MCF 10A (cell line): Measurements from ENCODE around the gene SUPV3L1. TPM values are rescaled to one million over a fixed set of nuclear protein-coding genes. Genes with fewer than 3 reads are reported as not detected.

Experiments used
- BruUV-seq: library from RNA; stranded (reverse); fragments of 400-500 nt; replicated peaks from 2 replicates; lab custom pipeline; 2021; lab: Mats Ljungman, UMichigan
- CTCF ChIA-PET: fragments of 300-600 bp; sonication (Branson Sonifier 250); formaldehyde crosslinking; extraction: SDS; loops from one replicate; lab custom pipeline; 2021; ENCODE audit warnings: antibody characterized with exemption, inconsistent platforms; lab: Yijun Ruan, JAX
- POLR2A ChIA-PET: fragments of 300-600, 350-650 bp; sonication (Branson Sonifier 250); formaldehyde crosslinking; extraction: SDS; loops from one replicate; lab custom pipeline; 2020; ENCODE audit warnings: antibody characterized with exemption, inconsistent platforms; lab: Yijun Ruan, JAX
- DNase-seq: peaks from one replicate; pipeline ENCODE4 v3.0.0-alpha.2; 2018; ENCODE audit not compliant: unreplicated experiment
- H3K27ac Mint-ChIP-seq: one replicate; pipeline ENCODE4 v1.8.0; 2022; ENCODE audit warnings: mild to moderate bottlenecking, low read depth, mixed read lengths; ENCODE audit not compliant: unreplicated experiment
- H3K27me3 Mint-ChIP-seq: one replicate; pipeline ENCODE4 v1.8.0; 2022; ENCODE audit warnings: mixed read lengths; ENCODE audit not compliant: insufficient read depth, unreplicated experiment
- H3K36me3 Mint-ChIP-seq: one replicate; pipeline ENCODE4 v1.8.0; 2022; ENCODE audit warnings: mild to moderate bottlenecking, moderate library complexity, mixed read lengths; ENCODE audit not compliant: insufficient read depth, unreplicated experiment
- H3K4me1 Mint-ChIP-seq: one replicate; pipeline ENCODE4 v1.8.0; 2022; ENCODE audit warnings: mixed read lengths; ENCODE audit not compliant: insufficient read depth, unreplicated experiment
- H3K4me3 Mint-ChIP-seq: one replicate; pipeline ENCODE4 v1.8.0; 2022; ENCODE audit warnings: mild to moderate bottlenecking, moderate library complexity, mixed read lengths; ENCODE audit not compliant: unreplicated experiment
- H3K9me3 Mint-ChIP-seq: one replicate; pipeline ENCODE4 v1.8.0; 2022; ENCODE audit warnings: mixed read lengths; ENCODE audit not compliant: unreplicated experiment
- CTCF ChIP-seq: fragments of 200-600 bp; IDR thresholded peaks from one replicate; pipeline ENCODE4 v1.8.0; 2022; ENCODE audit warnings: antibody characterized with exemption, mild to moderate bottlenecking; ENCODE audit not compliant: unreplicated experiment
- intact Hi-C: fragments of 100-400 bp; cut with micrococcal nuclease; formaldehyde crosslinking; loops from 2 replicates; pipeline ENCODE4 v1.14.1; 2022
- total RNA-seq: library from RNA; stranded (reverse); gene quantifications from 2 replicates; pipeline ENCODE4 v1.2.3, GENCODE V29; 2022

SUPV3L1 gene
- total RNA-seq, 1 experiment from 2014 or later = 73.6 TPM

- intact Hi-C loops = no loop called here
- ChIA-PET POLR2A (interaction anchor here (0.7 kb wide), 2 partner anchors 15 to 212 kb away, joined by 3 read pairs; no protein-coding TSS in a partner anchor), CTCF (interaction anchor here (0.6 kb wide), 2 partner anchors 23 to 296 kb away, joined by 3 read pairs; no protein-coding TSS in a partner anchor)
- BruUV-seq = no TSS peak
- peaks cover 5% of the 10 kb centered on the region for H3K4me1 Mint-ChIP-seq
- H3K4me3 Mint-ChIP-seq = no peak overlapping the region
- peaks cover 13% of the 10 kb centered on the region for H3K36me3 Mint-ChIP-seq
- no peak for DNase-seq
- H3K9me3 Mint-ChIP-seq = no peaks in the 10 kb centered on the region
- no peaks in the 10 kb centered on the region for H3K27me3 Mint-ChIP-seq
- no peak overlapping the region for H3K27ac Mint-ChIP-seq
- TF ChIP-seq CTCF = no peak
Measured at GRCh38 chr10:69213591-69214311, 33.7 kb downstream of the SUPV3L1 start.

- Mint-ChIP-seq H3K9me3 (no peaks in the 10 kb centered on the region), H3K27ac (no peak overlapping the region), H3K27me3 (no peaks in the 10 kb centered on the region), H3K36me3 (peaks cover 5% of the 10 kb centered on the region), H3K4me1 (peaks cover 5% of the 10 kb centered on the region), H3K4me3 (no peak overlapping the region)
- ChIA-PET CTCF (no interaction called here), POLR2A (interaction anchor here (0.7 kb wide), 1 partner anchor 14 kb away, joined by 3 read pairs; no protein-coding TSS in a partner anchor)
- no peak for DNase-seq
- no TSS peak for BruUV-seq
- no peak for TF ChIP-seq CTCF
- intact Hi-C loops = loop anchor here (5.0 kb wide), 1 partner anchor 92 kb away; the partner anchor contains the start of gene VPS26A
Measured at GRCh38 chr10:69214666-69215131, 34.7 kb downstream of the SUPV3L1 start.

- no TSS peak for BruUV-seq
- POLR2A ChIA-PET = interaction anchor here (1.0 to 1.1 kb wide), 2 partner anchors 9 to 35 kb away, joined by 3 to 4 read pairs; partner anchors contain the start of gene SUPV3L1
- Mint-ChIP-seq H3K4me3 (no peak overlapping the region), H3K4me1 (peaks cover 5% of the 10 kb centered on the region), H3K27me3 (no peaks in the 10 kb centered on the region), H3K36me3 (no peaks in the 10 kb centered on the region), H3K27ac (no peak overlapping the region), H3K9me3 (no peaks in the 10 kb centered on the region)
- CTCF ChIA-PET = interaction anchor here (0.7 to 1.5 kb wide), 3 partner anchors 9 to 34 kb away, joined by 3 to 5 read pairs (median 3); no protein-coding TSS in a partner anchor
- intact Hi-C loops = loop anchor here (5.0 kb wide), 1 partner anchor 93 kb away; the partner anchor contains the start of gene VPS26A
- no peak for TF ChIP-seq CTCF
- DNase-seq = no peak
Measured at GRCh38 chr10:69215405-69216171, 35.6 kb downstream of the SUPV3L1 start.
